H1 (cell line): ENCODE measurements around the gene DNER. TPM values are rescaled to one million over a fixed set of nuclear protein-coding genes. Genes with fewer than 3 reads are reported as not detected.

Source experiments
- EZH2 ChIP-seq: fragments of 200-600 bp; sonication (generic); IDR thresholded peaks from 2 replicates; pipeline ENCODE4 v1.7.1; 2012; ENCODE audit warnings: low read depth, mild to moderate bottlenecking, moderate library complexity, low read length, inconsistent platforms; ENCODE audit not compliant: severe bottlenecking
- SIN3A ChIP-seq, 2 experiments: IDR thresholded peaks in 1 of 2; conservative IDR thresholded peaks in 1 of 2; 2 replicates each; pipeline ENCODE4 v1.6.1; 2011 to 2012; ENCODE audit warnings: low read length in 2 of 2, improper control_type of control experiment in 1 of 2, low read depth in 1 of 2, mild to moderate bottlenecking in 1 of 2
- ZNF274 ChIP-seq: IDR thresholded peaks from 2 replicates; pipeline ENCODE4 v1.7.0; 2012; ENCODE audit warnings: low read length, borderline replicate concordance; ENCODE audit errors: extremely low read depth
- polyA plus RNA-seq, 7 experiments: library from polyadenylated mRNA; depleted of rRNA in 3 of 7; stranded (reverse) in 5 of 7; unstranded in 2 of 7; fragments of >200 nt in 5 of 7; fragments of 200-250 nt in 2 of 7; gene quantifications; 1 replicate in 5 of 7; 2 replicates in 1 of 7; 4 replicates in 1 of 7; pipeline versions ENCODE4 v1.2.1 to v1.2.3, GENCODE V29; 2011 to 2013; ENCODE audit warnings: missing spikeins in 2 of 7, mixed read lengths in 2 of 7
- total RNA-seq: library from RNA; stranded (reverse); fragmentation: NEBNext Ultra II Directional; extraction: Animal tissue kit (Norgen Biotek cat#: 25700); gene quantifications from 2 replicates; pipeline ENCODE4 v1.2.1, GENCODE V29; 2021

Gene DNER
- total and polyA plus RNA-seq, 2 of the 8 experiments (the other 6 are each of a cell fraction or from before 2014, with no cell fraction given), result 6.8 to 16.3 TPM

- TF ChIP-seq EZH2 (no peak), SIN3A (conservative IDR thresholded peaks at IDR 0.05 in 1 of 2, IDR thresholded peaks at IDR 0.05 in 1 of 2; ENCODE audit: low read depth in 1 of 2, low read length in 2 of 2) (no peak), ZNF274 (no peak)
Observed at GRCh38 chr2:229566370-229566769, 148.0 kb downstream of the DNER start (continued).
